Measurements from ENCODE around the gene SH3RF2.

GRCh38 chr5:145949474-145949873 is 13.1 kb downstream of the SH3RF2 start:
- no peak for TF ChIP-seq CTCF (IDR thresholded peaks at IDR 0.05; ENCODE audit: borderline replicate concordance, extremely low read depth, low read length, poor library complexity, severe bottlenecking)
- TF ChIP-seq EZH2 (IDR thresholded peaks at IDR 0.05; ENCODE audit: borderline replicate concordance, low read depth, low read length, severe bottlenecking): no peak

Data from DND-41 (cell line).